Brain microvascular endothelial cell (primary cell): ENCODE results near the gene ACOXL.

ENCODE experiments used
- DNase-seq: peaks from one replicate; pipeline ENCODE4 v3.0.0-alpha.2; 2020
- H3K27ac ChIP-seq: fragments of 250-450 bp; sonication (Bioruptor Pico); 2 replicates; pipeline ENCODE4 v1.5.1; 2020; ENCODE audit warnings: mild to moderate bottlenecking, moderate library complexity
- H3K27me3 ChIP-seq: fragments of 250-450 bp; sonication (Bioruptor Pico); replicated peaks from 2 replicates; pipeline ENCODE4 v1.5.1; 2020; ENCODE audit warnings: mild to moderate bottlenecking
- H3K36me3 ChIP-seq: fragments of 250-450 bp; sonication (Bioruptor Pico); replicated peaks from 2 replicates; pipeline ENCODE4 v1.5.1; 2020; ENCODE audit warnings: mild to moderate bottlenecking
- H3K4me3 ChIP-seq: 2 replicates; pipeline ENCODE4 v1.5.1; 2011; ENCODE audit warnings: low read depth, mild to moderate bottlenecking, control low read depth, low read length, moderate library complexity
- in situ Hi-C: cut with HindIII; loops from 2 replicates; pipeline ENCODE4 v1.10.0; 2017; ENCODE audit warnings: low sequenced_read_pairs, low pct_ligation_motif_present
- TF ChIP-seq, protein P1 (sequence below): IDR thresholded peaks from 2 replicates; pipeline ENCODE4 v1.5.1; 2011; ENCODE audit warnings: low read depth, mild to moderate bottlenecking, moderate library complexity, low read length, control low read depth, inconsistent platforms; ENCODE audit errors: missing control alignments

Gene ACOXL

DNA sequence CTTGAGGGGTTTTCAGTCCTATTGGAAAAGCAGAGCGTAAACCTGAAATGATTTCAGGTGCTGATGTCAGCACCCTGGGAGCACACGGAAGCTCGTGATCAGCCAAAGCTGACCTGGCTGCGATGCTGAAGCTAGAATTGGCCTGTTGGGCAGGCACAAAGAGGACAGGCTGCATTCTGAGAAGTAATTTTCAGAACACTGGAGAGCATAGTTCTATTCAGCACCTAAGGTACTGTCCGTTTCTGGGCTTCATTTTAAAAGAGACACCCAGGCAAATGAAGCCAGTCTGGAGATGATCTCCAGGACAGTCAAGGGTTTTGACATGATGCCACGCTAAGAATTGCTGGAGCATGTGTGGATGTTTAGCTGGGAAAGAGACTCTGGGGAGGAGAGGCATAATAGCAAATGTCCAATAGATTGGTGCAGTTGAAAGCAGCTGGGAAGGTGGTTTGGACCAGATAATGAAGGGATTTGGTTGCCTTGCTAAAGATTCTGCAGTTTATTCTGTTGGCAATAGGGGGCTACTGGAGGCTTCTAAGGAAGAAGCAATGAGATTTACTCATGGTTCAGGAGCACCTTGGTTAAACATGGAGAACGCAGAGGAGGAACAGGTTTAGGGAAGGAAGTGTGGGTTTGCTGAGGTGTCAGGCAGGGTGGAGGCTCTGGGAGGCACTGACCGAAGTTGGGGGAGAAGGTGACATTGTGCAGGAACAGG is 86.6 kb downstream of the ACOXL start:
- H3K36me3 ChIP-seq, result no peaks in the 10 kb centered on the region
- in situ Hi-C loops, result no loop called here
- DNase-seq, result no peak
- H3K27ac ChIP-seq, result no peak overlapping the region
- TF ChIP-seq, protein P1, sequence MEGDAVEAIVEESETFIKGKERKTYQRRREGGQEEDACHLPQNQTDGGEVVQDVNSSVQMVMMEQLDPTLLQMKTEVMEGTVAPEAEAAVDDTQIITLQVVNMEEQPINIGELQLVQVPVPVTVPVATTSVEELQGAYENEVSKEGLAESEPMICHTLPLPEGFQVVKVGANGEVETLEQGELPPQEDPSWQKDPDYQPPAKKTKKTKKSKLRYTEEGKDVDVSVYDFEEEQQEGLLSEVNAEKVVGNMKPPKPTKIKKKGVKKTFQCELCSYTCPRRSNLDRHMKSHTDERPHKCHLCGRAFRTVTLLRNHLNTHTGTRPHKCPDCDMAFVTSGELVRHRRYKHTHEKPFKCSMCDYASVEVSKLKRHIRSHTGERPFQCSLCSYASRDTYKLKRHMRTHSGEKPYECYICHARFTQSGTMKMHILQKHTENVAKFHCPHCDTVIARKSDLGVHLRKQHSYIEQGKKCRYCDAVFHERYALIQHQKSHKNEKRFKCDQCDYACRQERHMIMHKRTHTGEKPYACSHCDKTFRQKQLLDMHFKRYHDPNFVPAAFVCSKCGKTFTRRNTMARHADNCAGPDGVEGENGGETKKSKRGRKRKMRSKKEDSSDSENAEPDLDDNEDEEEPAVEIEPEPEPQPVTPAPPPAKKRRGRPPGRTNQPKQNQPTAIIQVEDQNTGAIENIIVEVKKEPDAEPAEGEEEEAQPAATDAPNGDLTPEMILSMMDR, result peak; percentile 30
- H3K4me3 ChIP-seq, result no peak overlapping the region
- H3K27me3 ChIP-seq, result peaks cover 11% of the 10 kb centered on the region

DNA sequence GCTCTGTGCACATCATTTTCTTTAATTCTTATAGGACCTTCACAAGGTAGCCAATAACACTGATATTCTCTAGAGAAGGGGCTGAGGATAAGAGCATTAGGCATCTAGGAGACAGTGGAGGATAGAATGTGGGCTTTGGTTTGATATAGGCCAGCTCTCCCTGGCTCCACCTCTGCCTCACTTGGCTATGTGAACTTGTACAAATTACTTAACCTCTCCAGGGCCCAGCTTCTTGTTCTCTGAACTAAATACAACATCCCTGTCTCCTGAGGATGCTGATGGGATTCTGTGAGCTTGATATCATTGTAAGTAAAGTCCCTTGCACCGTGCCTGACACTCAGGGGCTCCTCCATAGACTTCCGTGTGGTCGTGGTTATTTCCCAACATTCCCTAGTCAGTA is 87.3 kb downstream of the ACOXL start:
- in situ Hi-C loops, result no loop called here
- peaks cover 11% of the 10 kb centered on the region for H3K27me3 ChIP-seq
- no peak for DNase-seq
- TF ChIP-seq, protein P1, result no peak
- no peaks in the 10 kb centered on the region for H3K36me3 ChIP-seq
- H3K27ac ChIP-seq, result no peak overlapping the region
- H3K4me3 ChIP-seq, result no peak overlapping the region

- in situ Hi-C loops, result no loop called here
- TF ChIP-seq, protein P1, result no peak
- no peak overlapping the region for H3K4me3 ChIP-seq
- H3K27me3 ChIP-seq, result peaks cover 11% of the 10 kb centered on the region
- no peak overlapping the region for H3K27ac ChIP-seq
- DNase-seq, result no peak
- no peaks in the 10 kb centered on the region for H3K36me3 ChIP-seq
These were observed 87.8 kb downstream of the ACOXL start for GRCh38 chr2:110820128-110820527.

- DNase-seq, result no peak
- TF ChIP-seq, protein P1, result no peak
- Histone ChIP-seq H3K36me3 (no peaks in the 10 kb centered on the region), H3K4me3 (no peak overlapping the region), H3K27me3 (peaks cover 6% of the 10 kb centered on the region), H3K27ac (no peak overlapping the region)
- in situ Hi-C loops, result no loop called here
These were observed 90.8 kb downstream of the ACOXL start for GRCh38 chr2:110823165-110823564.

DNA sequence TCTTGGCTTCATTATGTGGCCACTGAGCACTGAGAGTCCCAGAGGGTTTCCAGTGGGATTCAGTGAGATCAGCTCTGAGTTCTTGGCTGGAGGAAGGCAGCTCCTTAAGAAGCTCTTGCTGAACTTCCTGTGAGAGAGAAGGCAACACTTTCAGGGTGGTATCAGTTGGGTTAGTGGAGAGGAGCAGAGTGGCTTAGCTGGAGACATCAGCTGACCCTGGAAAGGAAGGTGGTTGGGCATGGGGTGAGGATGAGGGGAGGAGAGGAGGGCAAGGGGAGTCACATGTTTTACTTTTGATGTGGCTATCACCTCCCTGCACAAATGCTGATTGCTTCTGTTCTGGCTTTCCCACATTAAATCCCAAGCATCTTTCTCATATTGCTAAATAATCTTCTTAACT is 95.1 kb downstream of the ACOXL start:
- Histone ChIP-seq H3K27me3 (no peaks in the 10 kb centered on the region), H3K4me3 (no peak overlapping the region), H3K27ac (no peak overlapping the region), H3K36me3 (no peaks in the 10 kb centered on the region)
- TF ChIP-seq, protein P1, result no peak
- in situ Hi-C loops, result no loop called here
- DNase-seq, result no peak

- no peak for DNase-seq
- no peaks in the 10 kb centered on the region for H3K27me3 ChIP-seq
- TF ChIP-seq, protein P1, result no peak
- no peak overlapping the region for H3K4me3 ChIP-seq
- no peak overlapping the region for H3K27ac ChIP-seq
- in situ Hi-C loops, result no loop called here
- no peaks in the 10 kb centered on the region for H3K36me3 ChIP-seq
These were observed 96.0 kb downstream of the ACOXL start for GRCh38 chr2:110828330-110828729.
